ENCODE data around the gene RNF215.

Gene RNF215

GRCh38 chr22:30375312-30375849 lies 11.8 kb downstream of the RNF215 start:
- in situ Hi-C loops (cut with HindIII; ENCODE audit: low pct_ligation_motif_present, low sequenced_read_pairs), result no loop called here
- H3K36me3 ChIP-seq (replicated peaks), result peaks cover 17% of the 10 kb centered on the region
- no peaks in the 10 kb centered on the region for H3K27me3 ChIP-seq (replicated peaks)
- TF ChIP-seq, protein P1, sequence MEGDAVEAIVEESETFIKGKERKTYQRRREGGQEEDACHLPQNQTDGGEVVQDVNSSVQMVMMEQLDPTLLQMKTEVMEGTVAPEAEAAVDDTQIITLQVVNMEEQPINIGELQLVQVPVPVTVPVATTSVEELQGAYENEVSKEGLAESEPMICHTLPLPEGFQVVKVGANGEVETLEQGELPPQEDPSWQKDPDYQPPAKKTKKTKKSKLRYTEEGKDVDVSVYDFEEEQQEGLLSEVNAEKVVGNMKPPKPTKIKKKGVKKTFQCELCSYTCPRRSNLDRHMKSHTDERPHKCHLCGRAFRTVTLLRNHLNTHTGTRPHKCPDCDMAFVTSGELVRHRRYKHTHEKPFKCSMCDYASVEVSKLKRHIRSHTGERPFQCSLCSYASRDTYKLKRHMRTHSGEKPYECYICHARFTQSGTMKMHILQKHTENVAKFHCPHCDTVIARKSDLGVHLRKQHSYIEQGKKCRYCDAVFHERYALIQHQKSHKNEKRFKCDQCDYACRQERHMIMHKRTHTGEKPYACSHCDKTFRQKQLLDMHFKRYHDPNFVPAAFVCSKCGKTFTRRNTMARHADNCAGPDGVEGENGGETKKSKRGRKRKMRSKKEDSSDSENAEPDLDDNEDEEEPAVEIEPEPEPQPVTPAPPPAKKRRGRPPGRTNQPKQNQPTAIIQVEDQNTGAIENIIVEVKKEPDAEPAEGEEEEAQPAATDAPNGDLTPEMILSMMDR (IDR thresholded peaks at IDR 0.05; ENCODE audit: low read depth, low read length, missing control alignments), result no peak
- H3K4me3 ChIP-seq (ENCODE audit: low read depth, low read length), result no peak overlapping the region
- no peak for DNase-seq
- no peak overlapping the region for H3K27ac ChIP-seq

DNA sequence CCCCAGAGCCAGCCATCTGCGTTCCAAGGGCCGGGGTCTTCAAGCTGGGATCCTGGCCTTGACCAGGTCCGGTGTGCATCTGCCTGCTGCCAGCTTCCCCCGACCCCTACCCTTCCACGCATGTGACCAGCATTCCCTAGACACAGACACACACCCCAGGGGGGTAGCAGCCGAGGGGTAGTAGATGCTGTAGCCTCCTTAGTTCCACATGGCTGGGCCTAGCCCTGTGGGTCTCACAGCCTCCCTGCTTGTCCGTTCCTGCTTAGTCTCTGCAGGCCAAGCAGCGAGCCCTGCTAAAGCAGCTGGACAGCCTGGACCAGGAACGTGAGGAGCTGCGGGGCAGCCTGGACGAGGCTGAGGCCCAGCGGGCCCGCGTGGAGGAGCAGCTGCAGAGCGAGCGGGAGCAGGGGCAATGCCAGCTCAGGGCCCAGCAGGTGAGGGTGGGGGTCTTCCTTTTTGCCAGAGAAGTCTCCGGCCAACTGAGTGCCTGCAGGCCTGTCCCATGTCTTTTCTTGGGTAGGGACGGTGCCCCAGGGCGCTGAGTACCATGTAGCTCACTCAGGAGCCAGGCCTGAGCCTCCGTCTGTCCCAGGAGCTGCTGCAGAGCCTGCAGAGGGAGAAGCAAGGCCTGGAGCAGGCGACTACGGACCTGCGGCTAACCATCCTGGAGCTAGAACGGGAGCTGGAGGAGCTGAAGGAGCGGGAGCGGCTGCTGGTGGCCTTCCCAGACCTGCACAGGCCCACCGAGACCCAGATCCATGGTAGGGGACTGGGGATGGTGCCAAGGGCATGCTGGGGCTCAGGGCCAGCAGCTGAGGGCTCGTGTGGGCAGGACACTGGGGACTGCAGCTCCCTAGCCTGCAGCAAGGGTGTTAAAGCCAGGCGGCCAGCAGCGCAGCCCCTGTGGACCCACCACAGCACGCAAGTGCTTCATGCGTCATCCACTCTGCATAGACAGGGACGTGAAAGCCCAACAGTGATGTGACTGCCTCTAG lies 13.6 kb downstream of the RNF215 start:
- H3K27me3 ChIP-seq (replicated peaks), result no peaks in the 10 kb centered on the region
- TF ChIP-seq, protein P1 (IDR thresholded peaks at IDR 0.05; ENCODE audit: low read depth, low read length, missing control alignments), result no peak
- DNase-seq, result no peak
- H3K27ac ChIP-seq, result no peak overlapping the region
- in situ Hi-C loops (cut with HindIII; ENCODE audit: low pct_ligation_motif_present, low sequenced_read_pairs), result no loop called here
- H3K4me3 ChIP-seq (ENCODE audit: low read depth, low read length), result no peak overlapping the region
- H3K36me3 ChIP-seq (replicated peaks), result peaks cover 7% of the 10 kb centered on the region

DNA sequence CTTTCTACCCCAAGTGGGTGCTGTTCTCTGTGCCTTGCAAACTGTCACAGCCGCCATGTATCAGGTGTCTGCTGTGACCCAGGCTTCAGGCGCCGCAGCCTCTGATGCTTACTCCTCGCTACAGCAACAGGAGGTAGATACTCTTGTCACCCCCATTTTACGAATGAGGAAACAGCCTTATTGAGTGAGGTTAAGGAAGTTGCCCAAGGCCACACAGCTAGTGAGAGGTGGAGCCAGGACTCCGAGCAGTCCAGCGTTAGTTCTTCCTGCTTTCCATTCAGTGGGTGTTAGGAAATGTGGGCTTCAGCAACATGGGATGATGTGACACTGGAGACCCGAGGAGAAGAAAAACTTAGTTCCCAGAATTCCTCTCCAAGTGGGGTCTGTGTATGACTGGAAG lies 14.3 kb downstream of the RNF215 start:
- Histone ChIP-seq H3K27ac (no peak overlapping the region), H3K27me3 (replicated peaks) (no peaks in the 10 kb centered on the region), H3K36me3 (replicated peaks) (peaks cover 6% of the 10 kb centered on the region), H3K4me3 (ENCODE audit: low read depth, low read length) (no peak overlapping the region)
- DNase-seq, result no peak
- in situ Hi-C loops (cut with HindIII; ENCODE audit: low pct_ligation_motif_present, low sequenced_read_pairs), result no loop called here
- TF ChIP-seq, protein P1 (IDR thresholded peaks at IDR 0.05; ENCODE audit: low read depth, low read length, missing control alignments), result no peak

DNA sequence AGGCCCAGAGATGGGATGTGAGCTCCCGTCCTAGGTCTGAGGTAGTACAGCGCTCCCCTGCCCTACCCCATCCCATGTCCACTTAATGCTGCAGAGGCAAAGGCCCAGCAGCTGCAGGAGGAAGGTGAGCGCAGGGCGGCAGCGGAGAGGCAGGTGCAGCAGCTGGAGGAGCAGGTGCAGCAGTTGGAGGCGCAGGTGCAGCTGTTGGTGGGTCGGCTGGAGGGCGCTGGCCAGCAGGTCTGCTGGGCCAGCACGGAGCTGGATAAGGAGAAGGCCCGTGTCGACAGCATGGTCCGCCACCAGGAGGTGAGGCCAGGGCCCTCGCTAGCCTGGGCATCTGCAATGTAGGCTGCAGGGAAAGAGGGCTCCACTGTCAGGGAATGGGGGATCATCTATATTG lies 15.2 kb downstream of the RNF215 start:
- H3K4me3 ChIP-seq (ENCODE audit: low read depth, low read length), result no peak overlapping the region
- no peak for DNase-seq
- in situ Hi-C loops (cut with HindIII; ENCODE audit: low pct_ligation_motif_present, low sequenced_read_pairs), result no loop called here
- no peaks in the 10 kb centered on the region for H3K27me3 ChIP-seq (replicated peaks)
- H3K36me3 ChIP-seq (replicated peaks), result no peaks in the 10 kb centered on the region
- TF ChIP-seq, protein P1 (IDR thresholded peaks at IDR 0.05; ENCODE audit: low read depth, low read length, missing control alignments), result no peak
- H3K27ac ChIP-seq, result no peak overlapping the region

GRCh38 chr22:30371321-30371720 lies 15.9 kb downstream of the RNF215 start:
- in situ Hi-C loops (cut with HindIII; ENCODE audit: low pct_ligation_motif_present, low sequenced_read_pairs), result no loop called here
- Histone ChIP-seq H3K4me3 (ENCODE audit: low read depth, low read length) (no peak overlapping the region), H3K27ac (no peak overlapping the region), H3K27me3 (replicated peaks) (no peaks in the 10 kb centered on the region), H3K36me3 (replicated peaks) (no peaks in the 10 kb centered on the region)
- TF ChIP-seq, protein P1 (IDR thresholded peaks at IDR 0.05; ENCODE audit: low read depth, low read length, missing control alignments), result no peak
- no peak for DNase-seq

Measured in brain microvascular endothelial cell (primary cell).